Activated CD8-positive, alpha-beta T cell treated with anti-CD3 and anti-CD28 coated beads, Interleukin-2, amount 10 ng/mL, durations not matched to agents 7 days and 5 days (primary cell): Measurements from ENCODE around the gene CDK5RAP3. TPM values are rescaled to one million over a fixed set of nuclear protein-coding genes. Genes with fewer than 3 reads are reported as not detected.

Experiments
- ATAC-seq: fragments of 150-1000 bp; cut with Tn5 transposase; one replicate; pipeline ENCODE4 v1.10.0; 2021; ENCODE audit warnings: moderate library complexity
- CTCF ChIA-PET: fragments of 350-600 bp; sonication (Branson Sonifier 250); formaldehyde crosslinking; loops from one replicate; lab custom pipeline; 2021; ENCODE audit warnings: antibody characterized with exemption; lab: Charles Lee
- POLR2A ChIA-PET: fragments of 350-600 bp; sonication (Branson Sonifier 250); formaldehyde crosslinking; loops from one replicate; lab custom pipeline; 2021; ENCODE audit warnings: antibody characterized with exemption; lab: Charles Lee
- DNase-seq: peaks from one replicate; pipeline ENCODE4 v3.0.0-alpha.2; 2020
- H3K27ac Mint-ChIP-seq: one replicate; pipeline ENCODE4 v1.8.0; 2021; ENCODE audit warnings: mild to moderate bottlenecking, mixed read lengths
- H3K27me3 Mint-ChIP-seq: one replicate; pipeline ENCODE4 v1.8.0; 2021; ENCODE audit warnings: low read depth, mixed read lengths
- H3K36me3 Mint-ChIP-seq: one replicate; pipeline ENCODE4 v1.8.0; 2021; ENCODE audit warnings: low read depth, mixed read lengths
- H3K4me1 Mint-ChIP-seq: one replicate; pipeline ENCODE4 v1.8.0; 2021; ENCODE audit warnings: low read depth, mixed read lengths
- H3K4me3 Mint-ChIP-seq: one replicate; pipeline ENCODE4 v1.8.0; 2021; ENCODE audit warnings: mild to moderate bottlenecking, mixed read lengths
- H3K9me3 Mint-ChIP-seq: one replicate; pipeline ENCODE4 v1.8.0; 2022; ENCODE audit warnings: mixed read lengths; ENCODE audit not compliant: insufficient read depth
- total RNA-seq, 2 experiments: library from RNA; stranded (reverse); gene quantifications; one replicate each; pipeline ENCODE4 v1.2.3, GENCODE V29; 2021

Gene CDK5RAP3
- total RNA-seq, 2 experiments from 2014 or later = 186 to 196 TPM

DNA sequence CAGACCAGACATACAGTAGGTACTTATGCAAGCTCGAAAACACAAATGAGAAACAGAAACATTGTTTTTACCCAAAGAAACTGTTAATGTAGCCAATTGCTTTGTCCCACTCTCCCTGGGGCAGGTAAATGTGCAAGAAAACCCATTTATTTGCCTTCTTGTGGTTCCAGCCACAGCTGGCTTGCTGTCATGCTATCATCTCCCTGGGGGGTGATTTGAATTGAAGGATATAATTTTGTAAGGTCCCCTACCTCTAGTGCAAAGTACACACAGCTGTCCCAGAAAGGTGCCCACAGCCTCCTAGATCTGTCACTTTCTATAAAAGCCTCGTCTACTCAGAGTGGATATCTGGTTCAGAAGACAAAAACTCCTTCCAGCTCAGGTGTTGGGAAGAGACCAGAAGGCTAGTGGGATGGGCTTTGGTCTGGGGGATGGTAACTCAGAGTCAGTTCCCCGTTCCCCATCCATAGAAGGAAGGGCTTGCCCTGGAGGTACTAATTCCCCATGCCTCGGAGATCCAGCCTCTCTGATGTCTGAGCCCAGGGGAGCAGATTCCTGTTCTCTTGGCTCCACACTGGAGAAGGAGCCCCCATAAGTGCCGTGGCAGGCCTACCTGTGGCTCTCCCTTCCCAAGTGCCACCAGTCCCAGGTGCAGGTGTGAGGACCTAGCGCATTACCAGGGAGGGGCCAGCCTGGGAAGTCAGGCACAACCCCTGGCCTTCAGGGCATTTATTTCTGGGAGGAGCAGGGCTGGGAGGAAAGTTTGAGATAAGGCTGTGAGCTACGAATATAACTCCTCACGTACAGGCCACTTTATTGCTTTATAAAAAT lies 10.9 kb upstream of the CDK5RAP3 start:
- CTCF ChIA-PET = interaction anchor here (2.3 to 7.7 kb wide), 3 partner anchors 10 to 13 kb away, joined by 16 to 52 read pairs (median 16); partner anchors contain the start of gene CDK5RAP3
- H3K9me3 Mint-ChIP-seq = no peaks in the 10 kb centered on the region

DNA sequence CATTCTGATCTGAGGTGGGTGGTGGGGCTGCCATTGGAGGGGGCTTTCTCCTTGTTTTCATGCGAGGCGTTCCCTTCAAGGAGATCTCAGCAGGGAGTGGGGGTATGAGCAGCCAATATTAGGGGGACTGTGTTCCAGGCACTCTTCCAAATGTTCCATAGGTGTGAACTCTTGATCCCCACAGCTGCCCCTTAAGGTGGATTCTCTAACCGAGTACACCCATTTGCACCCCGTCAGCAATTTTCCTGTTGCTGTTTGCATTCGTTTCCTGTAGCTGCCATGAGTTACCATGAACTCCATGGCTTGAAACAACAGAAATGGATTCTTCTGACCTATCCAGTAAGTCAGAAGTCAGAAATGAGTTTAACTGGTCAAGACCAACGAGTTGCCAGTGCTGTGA lies 9.5 kb upstream of the CDK5RAP3 start:
- Mint-ChIP-seq H3K9me3 (no peaks in the 10 kb centered on the region), H3K27me3 (no peaks in the 10 kb centered on the region), H3K4me3 (no peak overlapping the region), H3K4me1 (no peaks in the 10 kb centered on the region), H3K36me3 (no peaks in the 10 kb centered on the region), H3K27ac (no peak overlapping the region)
- no peak for ATAC-seq
- ChIA-PET CTCF (interaction anchor here (1.0 to 2.1 kb wide), 6 partner anchors 9 to 15 kb away, joined by 3 to 8 read pairs (median 4); partner anchors contain the start of gene CDK5RAP3), POLR2A (no interaction called here)
- no peak for DNase-seq

More for the DNA sequence above, 10.9 kb upstream of the CDK5RAP3 start:
- no peaks in the 10 kb centered on the region for H3K36me3 Mint-ChIP-seq
- no peak for ATAC-seq
- DNase-seq = no peak
- no peaks in the 10 kb centered on the region for H3K27me3 Mint-ChIP-seq
- H3K4me3 Mint-ChIP-seq = no peak overlapping the region
- H3K4me1 Mint-ChIP-seq = no peaks in the 10 kb centered on the region
- POLR2A ChIA-PET = no interaction called here
- H3K27ac Mint-ChIP-seq = no peak overlapping the region

DNA sequence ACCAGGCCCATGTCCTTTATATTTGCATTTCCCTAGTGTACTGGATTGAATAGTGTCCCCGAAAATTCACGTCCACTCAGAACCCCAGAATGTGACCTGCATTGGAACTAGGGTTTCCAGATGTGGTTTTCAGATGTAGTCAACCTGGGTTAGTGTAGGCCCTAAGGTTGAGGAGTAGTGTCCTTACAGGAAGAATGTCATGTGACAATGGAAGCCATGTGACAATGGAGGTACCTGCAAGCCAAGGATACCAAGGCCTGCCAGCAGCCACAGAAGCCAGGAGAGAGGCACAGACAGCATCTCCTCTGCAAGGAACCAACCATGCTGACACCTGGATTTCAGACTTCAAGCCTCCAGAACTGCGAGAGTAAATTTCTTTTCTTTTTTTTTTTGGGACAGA lies 8.0 kb upstream of the CDK5RAP3 start:
- Mint-ChIP-seq H3K9me3 (no peaks in the 10 kb centered on the region), H3K27me3 (no peaks in the 10 kb centered on the region), H3K4me3 (no peak overlapping the region), H3K36me3 (no peaks in the 10 kb centered on the region), H3K4me1 (no peaks in the 10 kb centered on the region), H3K27ac (no peak overlapping the region)
- DNase-seq (no peak), ATAC-seq (no peak)
- ChIA-PET POLR2A (no interaction called here), CTCF (interaction anchor here (2.1 kb wide), 1 partner anchor 8 kb away, joined by 8 read pairs; the partner anchor contains the start of gene CDK5RAP3)

DNA sequence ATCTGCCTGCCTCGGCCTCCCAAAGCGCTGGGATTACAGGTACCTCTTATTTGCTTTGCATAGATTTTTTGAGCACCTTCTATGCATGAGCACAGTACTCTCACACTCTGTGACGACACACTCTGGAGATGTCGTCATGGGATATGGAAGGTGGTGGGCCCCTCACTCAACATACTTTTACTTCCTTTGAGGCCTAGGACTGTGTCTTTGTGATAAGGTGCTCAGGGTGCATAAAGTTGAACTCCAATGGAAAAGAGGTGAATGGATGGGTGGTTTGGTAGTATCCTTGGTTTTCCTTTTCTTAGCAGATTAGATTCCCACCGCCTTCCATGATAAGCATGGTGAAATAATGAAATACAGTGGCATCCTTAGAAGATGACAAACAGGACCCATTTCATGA lies 6.1 kb upstream of the CDK5RAP3 start:
- ChIA-PET CTCF (interaction anchor here (1.5 to 16.6 kb wide), 2 partner anchors 19 to 122 kb away, joined by 3 to 328 read pairs; partner anchors contain the start of gene PNPO), POLR2A (no interaction called here)
- Mint-ChIP-seq H3K36me3 (no peaks in the 10 kb centered on the region), H3K4me3 (no peak overlapping the region), H3K27me3 (no peaks in the 10 kb centered on the region), H3K9me3 (no peaks in the 10 kb centered on the region), H3K27ac (no peak overlapping the region), H3K4me1 (peaks cover 2% of the 10 kb centered on the region)
- ATAC-seq (no peak), DNase-seq (no peak)

DNA sequence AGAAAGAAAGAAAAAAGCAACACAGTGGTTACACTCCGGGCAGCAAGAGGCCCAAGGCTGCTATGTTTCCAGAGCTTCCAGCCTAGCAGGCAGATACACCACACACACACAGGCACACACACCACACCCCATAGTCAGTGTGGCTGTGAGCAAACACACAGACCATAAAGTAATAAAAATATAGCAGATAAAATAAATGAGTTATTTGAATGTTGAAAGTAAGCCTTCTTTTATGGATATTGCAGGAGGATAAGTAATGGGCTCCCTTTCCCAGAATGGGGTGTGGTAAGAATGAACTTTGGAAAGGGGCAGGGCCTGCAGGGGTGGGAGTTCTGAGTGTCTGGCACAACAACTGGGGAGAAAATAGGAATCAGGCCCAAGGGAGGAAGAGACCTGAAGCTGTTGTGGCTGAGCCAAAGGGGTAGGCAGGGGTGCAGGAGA lies 4.8 kb upstream of the CDK5RAP3 start:
- DNase-seq = no peak
- CTCF ChIA-PET = interaction anchor here (1.0 to 16.6 kb wide), 2 partner anchors 11 to 20 kb away, joined by 4 to 328 read pairs; partner anchors contain the start of gene PNPO
- no peaks in the 10 kb centered on the region for H3K27me3 Mint-ChIP-seq
- no peak overlapping the region for H3K27ac Mint-ChIP-seq
- no peak for ATAC-seq
- POLR2A ChIA-PET = interaction anchor here (1.1 kb wide), 1 partner anchor 25 kb away, joined by 3 read pairs; the partner anchor contains the start of gene PNPO
- H3K9me3 Mint-ChIP-seq = no peaks in the 10 kb centered on the region
- no peaks in the 10 kb centered on the region for H3K36me3 Mint-ChIP-seq
- H3K4me1 Mint-ChIP-seq = peaks cover 9% of the 10 kb centered on the region
- no peak overlapping the region for H3K4me3 Mint-ChIP-seq

DNA sequence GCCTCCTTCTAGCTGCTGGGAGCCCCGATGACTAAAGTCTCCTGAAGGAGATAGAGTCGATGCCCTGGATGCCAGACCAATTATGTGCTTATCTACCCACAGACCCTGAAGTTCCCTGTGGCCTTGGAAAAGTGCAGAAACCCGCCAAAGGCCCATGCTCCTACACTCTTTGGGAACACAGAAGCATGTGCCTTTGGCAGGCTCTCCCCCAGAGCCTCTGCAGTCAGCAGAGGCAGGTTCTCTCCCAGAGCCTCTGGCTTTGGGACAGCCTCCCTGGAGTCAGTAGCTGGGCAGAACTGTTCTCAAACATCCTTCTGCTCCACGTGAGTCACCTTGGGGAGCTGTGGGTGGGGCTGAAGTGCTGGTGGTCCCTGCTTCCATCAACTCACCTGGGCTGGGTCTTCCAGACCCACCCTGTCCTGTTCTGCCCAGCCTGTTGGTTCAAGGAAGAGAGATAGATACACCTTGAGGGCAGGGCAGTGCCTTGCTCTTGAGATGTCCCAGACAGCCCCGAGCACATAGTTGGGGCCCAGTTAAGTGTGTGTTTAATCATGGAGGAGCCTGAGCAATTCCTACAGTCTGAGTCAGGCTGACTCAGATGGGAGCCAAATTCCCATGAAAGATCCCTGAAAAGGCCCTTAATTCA lies 3.2 kb upstream of the CDK5RAP3 start:
- ATAC-seq = no peak
- no peak for DNase-seq
- Mint-ChIP-seq H3K36me3 (peaks cover 2% of the 10 kb centered on the region), H3K27me3 (no peaks in the 10 kb centered on the region), H3K4me3 (no peak overlapping the region), H3K4me1 (peaks cover 19% of the 10 kb centered on the region), H3K9me3 (no peaks in the 10 kb centered on the region), H3K27ac (no peak overlapping the region)
- CTCF ChIA-PET = interaction anchor here (16.6 kb wide), 1 partner anchor 22 kb away, joined by 328 read pairs; the partner anchor contains the start of gene PNPO
- POLR2A ChIA-PET = interaction anchor here (1.0 to 1.5 kb wide), 2 partner anchors 18 to 72 kb away, joined by 3 to 6 read pairs; partner anchors contain the start of gene SP2

DNA sequence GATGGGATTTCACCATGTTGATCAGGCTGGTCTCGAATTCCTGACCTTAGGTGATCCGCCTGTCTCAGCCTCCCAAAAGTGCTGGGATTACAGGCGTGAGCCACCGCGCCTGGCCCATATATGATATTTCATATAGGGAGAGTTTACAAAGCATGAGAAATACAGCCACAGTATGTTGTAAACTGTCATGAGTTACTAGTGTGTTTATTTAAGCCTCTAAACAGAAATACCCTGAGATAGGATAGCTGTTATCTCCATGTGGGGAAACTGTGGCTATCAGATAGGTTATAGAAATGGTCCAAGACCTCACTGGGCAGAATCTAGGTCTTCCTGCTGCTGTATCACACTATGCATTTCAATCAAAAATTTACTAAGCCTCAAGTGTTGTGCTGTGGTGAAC lies 2.1 kb upstream of the CDK5RAP3 start:
- Mint-ChIP-seq H3K4me3 (no peak overlapping the region), H3K4me1 (peaks cover 27% of the 10 kb centered on the region), H3K36me3 (peaks cover 9% of the 10 kb centered on the region), H3K27me3 (no peaks in the 10 kb centered on the region), H3K9me3 (no peaks in the 10 kb centered on the region), H3K27ac (no peak overlapping the region)
- CTCF ChIA-PET = interaction anchor here (0.7 to 16.6 kb wide), 3 partner anchors 23 to 121 kb away, joined by 3 to 328 read pairs (median 13); partner anchors contain the start of gene PNPO
- POLR2A ChIA-PET = interaction anchor here (2.9 kb wide), 1 partner anchor 18 kb away, joined by 21 read pairs; no protein-coding TSS in a partner anchor
- no peak for DNase-seq
- ATAC-seq = no peak

DNA sequence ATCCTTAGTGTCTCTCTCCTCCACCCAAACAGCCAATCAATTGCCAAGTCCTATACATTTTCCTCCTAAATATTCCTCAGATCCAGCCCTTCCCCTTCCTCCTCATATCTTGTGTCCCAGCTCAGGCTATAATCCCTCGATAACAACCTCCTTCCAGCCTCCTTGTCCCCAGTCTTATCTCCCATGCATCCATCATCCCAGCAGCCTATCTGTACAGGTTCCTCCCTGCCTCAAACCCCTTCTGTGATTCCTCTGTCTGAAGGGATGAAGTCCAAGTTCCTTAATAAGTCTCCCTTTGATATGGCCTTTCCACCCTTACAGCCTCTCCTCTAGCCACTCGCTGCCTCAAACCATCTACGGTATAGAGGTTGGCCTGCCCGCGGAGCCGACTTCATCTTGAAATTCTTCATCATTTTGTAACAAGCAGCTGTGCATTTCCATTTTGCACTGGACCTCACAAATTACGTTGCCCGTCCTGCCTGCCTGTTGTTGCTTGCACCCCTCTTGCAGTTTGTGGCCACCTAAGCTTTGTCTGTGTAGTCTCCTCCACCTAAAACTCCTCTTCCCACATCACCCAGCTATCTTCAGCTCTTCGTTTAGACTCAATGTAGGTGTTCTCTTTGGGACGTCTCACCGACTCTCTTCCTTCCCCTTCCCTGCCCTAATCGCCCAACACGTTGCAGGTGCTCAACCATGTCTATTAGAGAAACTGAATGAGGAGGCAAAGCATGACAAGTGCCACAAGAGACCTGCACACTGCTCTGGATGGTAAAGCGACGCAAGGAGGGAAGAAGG lies 786 bp upstream of the CDK5RAP3 start:
- ChIA-PET POLR2A (interaction anchor here (0.9 to 2.9 kb wide), 10 partner anchors 11 to 130 kb away, joined by 3 to 21 read pairs (median 4); partner anchors contain the start of genes PNPO, PRR15L and SP2), CTCF (interaction anchor here (0.7 to 16.6 kb wide), 47 partner anchors 8 to 623 kb away, joined by 3 to 328 read pairs (median 4); partner anchors contain the start of genes HOXB5, PNPO, PRR15L and SCRN2)
- peaks cover 18% of the 10 kb centered on the region for H3K36me3 Mint-ChIP-seq
- H3K9me3 Mint-ChIP-seq = no peaks in the 10 kb centered on the region
- DNase-seq = no peak
- peak overlapping the region; percentile 52 for H3K27ac Mint-ChIP-seq
- H3K27me3 Mint-ChIP-seq = no peaks in the 10 kb centered on the region
- H3K4me3 Mint-ChIP-seq = peak overlapping the region; percentile 92
- H3K4me1 Mint-ChIP-seq = peaks cover 27% of the 10 kb centered on the region
- no peak for ATAC-seq

DNA sequence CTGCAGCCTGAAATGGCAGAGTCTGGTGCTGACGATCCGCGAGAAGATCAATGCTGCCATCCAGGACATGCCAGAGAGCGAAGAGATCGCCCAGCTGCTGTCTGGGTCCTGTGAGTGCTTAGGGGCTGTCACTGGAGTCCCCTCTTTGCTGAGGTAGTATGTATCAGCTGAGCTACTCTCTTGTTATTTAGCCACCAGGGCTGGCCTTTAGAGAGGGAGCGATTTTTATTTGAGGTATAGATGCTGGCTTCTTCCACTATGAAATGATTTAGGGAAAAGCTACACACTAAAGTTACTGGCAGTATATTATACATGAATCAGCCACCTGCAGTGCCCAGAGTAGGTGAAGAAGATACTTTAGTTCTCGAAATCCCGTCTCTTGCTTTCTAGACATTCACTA lies 2.6 kb downstream of the CDK5RAP3 start:
- POLR2A ChIA-PET = no interaction called here
- H3K27ac Mint-ChIP-seq = no peak overlapping the region
- H3K9me3 Mint-ChIP-seq = no peaks in the 10 kb centered on the region
- CTCF ChIA-PET = interaction anchor here (1.1 to 16.6 kb wide), 3 partner anchors 28 to 47 kb away, joined by 3 to 328 read pairs (median 46); partner anchors contain the start of gene PNPO
- H3K4me3 Mint-ChIP-seq = no peak overlapping the region
- DNase-seq = no peak
- peaks cover 27% of the 10 kb centered on the region for H3K4me1 Mint-ChIP-seq
- no peaks in the 10 kb centered on the region for H3K27me3 Mint-ChIP-seq
- H3K36me3 Mint-ChIP-seq = peaks cover 40% of the 10 kb centered on the region
- no peak for ATAC-seq

DNA sequence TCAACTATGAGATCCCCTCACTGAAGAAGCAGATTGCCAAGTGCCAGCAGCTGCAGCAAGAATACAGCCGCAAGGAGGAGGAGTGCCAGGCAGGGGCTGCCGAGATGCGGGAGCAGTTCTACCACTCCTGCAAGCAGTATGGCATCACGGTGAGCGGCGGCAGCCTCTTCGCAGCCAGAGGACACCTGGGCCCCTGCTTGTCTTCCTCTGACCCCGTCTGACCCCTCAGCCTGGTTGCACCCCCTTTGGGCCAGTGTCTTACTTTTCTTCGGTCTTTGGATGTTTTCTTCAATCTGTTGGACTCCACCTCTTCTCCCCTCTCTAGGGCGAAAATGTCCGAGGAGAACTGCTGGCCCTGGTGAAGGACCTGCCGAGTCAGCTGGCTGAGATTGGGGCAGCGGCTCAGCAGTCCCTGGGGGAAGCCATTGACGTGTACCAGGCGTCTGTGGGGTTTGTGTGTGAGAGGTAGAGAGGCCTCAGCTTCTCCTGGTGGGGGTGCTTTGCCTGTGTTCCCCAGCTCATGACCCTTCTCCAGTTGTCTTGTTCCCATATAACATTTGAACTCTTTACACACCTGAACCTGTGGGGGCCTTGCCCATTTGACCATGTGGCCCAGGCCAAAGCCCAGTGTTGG lies 4.4 kb downstream of the CDK5RAP3 start:
- peaks cover 23% of the 10 kb centered on the region for H3K4me1 Mint-ChIP-seq
- ATAC-seq (no peak), DNase-seq (no peak)
- peaks cover 52% of the 10 kb centered on the region for H3K36me3 Mint-ChIP-seq
- peak overlapping the region; percentile 57 for H3K27ac Mint-ChIP-seq
- no peaks in the 10 kb centered on the region for H3K27me3 Mint-ChIP-seq
- POLR2A ChIA-PET = no interaction called here
- CTCF ChIA-PET = interaction anchor here (1.4 to 16.6 kb wide), 3 partner anchors 29 to 42 kb away, joined by 3 to 328 read pairs (median 79); partner anchors contain the start of gene PNPO
- no peaks in the 10 kb centered on the region for H3K9me3 Mint-ChIP-seq
- H3K4me3 Mint-ChIP-seq = no peak overlapping the region
